ENCODE data around the gene CLK2. TPM values are rescaled to one million over a fixed set of nuclear protein-coding genes. Genes with fewer than 3 reads are reported as not detected.

CLK2 gene
- total RNA-seq, 1 donor from 2014 or later = 62.8 TPM

GRCh38 chr1:155309423-155310021 lies 36.2 kb upstream of the CLK2 start:
- peak; percentile 41 for DNase-seq (ENCODE audit: low spot score)
- Mint-ChIP-seq H3K9me3 (ENCODE audit: unreplicated experiment) (no peaks in the 10 kb centered on the region), H3K27ac (ENCODE audit: unreplicated experiment) (peak overlapping the region; percentile 100), H3K36me3 (ENCODE audit: low read depth, unreplicated experiment) (peaks cover 29% of the 10 kb centered on the region), H3K4me3 (ENCODE audit: unreplicated experiment) (peak overlapping the region; percentile 99), H3K27me3 (ENCODE audit: unreplicated experiment) (peaks cover 32% of the 10 kb centered on the region), H3K4me1 (ENCODE audit: unreplicated experiment) (peaks cover 45% of the 10 kb centered on the region)
- TF ChIP-seq CTCF (IDR thresholded peaks at IDR 0.05; ENCODE audit: unreplicated experiment) = peak; percentile 12

- no peak for TF ChIP-seq CTCF (IDR thresholded peaks at IDR 0.05; ENCODE audit: unreplicated experiment)
- H3K27ac Mint-ChIP-seq (ENCODE audit: unreplicated experiment) = peak within 1 kb of the TSS; percentile 100
- H3K4me3 Mint-ChIP-seq (ENCODE audit: unreplicated experiment) = peak within 1 kb of the TSS; percentile 99
- DNase-seq (ENCODE audit: low spot score) = peak; percentile 91
- peaks cover 45% of the 10 kb centered on the region for H3K4me1 Mint-ChIP-seq (ENCODE audit: unreplicated experiment)
- peaks cover 35% of the 10 kb centered on the region for H3K27me3 Mint-ChIP-seq (ENCODE audit: unreplicated experiment)
- peaks cover 29% of the 10 kb centered on the region for H3K36me3 Mint-ChIP-seq (ENCODE audit: low read depth, unreplicated experiment)
- H3K9me3 Mint-ChIP-seq (ENCODE audit: unreplicated experiment) = no peaks in the 10 kb centered on the region
Observed at GRCh38 chr1:155308493-155309422, 35.5 kb upstream of the CLK2 start, which contains the start of gene FDPS. Gene FDPS (plus strand): TSS chr1:155308866. CDS start chr1:155309790, 924 bp downstream.

GRCh38 chr1:155307247-155307740 lies 34.0 kb upstream of the CLK2 start:
- Mint-ChIP-seq H3K4me3 (ENCODE audit: unreplicated experiment) (peak overlapping the region; percentile 73), H3K27ac (ENCODE audit: unreplicated experiment) (peak overlapping the region; percentile 24), H3K36me3 (ENCODE audit: low read depth, unreplicated experiment) (peaks cover 19% of the 10 kb centered on the region), H3K9me3 (ENCODE audit: unreplicated experiment) (no peaks in the 10 kb centered on the region), H3K4me1 (ENCODE audit: unreplicated experiment) (peaks cover 33% of the 10 kb centered on the region), H3K27me3 (ENCODE audit: unreplicated experiment) (peaks cover 36% of the 10 kb centered on the region)
- DNase-seq (ENCODE audit: low spot score) = no peak
- peak; percentile 25 for TF ChIP-seq CTCF (IDR thresholded peaks at IDR 0.05; ENCODE audit: unreplicated experiment)

GRCh38 chr1:155305881-155306391 lies 32.6 kb upstream of the CLK2 start:
- Mint-ChIP-seq H3K27ac (ENCODE audit: unreplicated experiment) (no peak overlapping the region), H3K4me3 (ENCODE audit: unreplicated experiment) (no peak overlapping the region), H3K27me3 (ENCODE audit: unreplicated experiment) (peaks cover 31% of the 10 kb centered on the region), H3K9me3 (ENCODE audit: unreplicated experiment) (no peaks in the 10 kb centered on the region), H3K36me3 (ENCODE audit: low read depth, unreplicated experiment) (peaks cover 18% of the 10 kb centered on the region), H3K4me1 (ENCODE audit: unreplicated experiment) (peaks cover 28% of the 10 kb centered on the region)
- DNase-seq (ENCODE audit: low spot score) = no peak
- no peak for TF ChIP-seq CTCF (IDR thresholded peaks at IDR 0.05; ENCODE audit: unreplicated experiment)
